Lower leg skin (tissue), 4 donors: ENCODE data around the gene GALNT2. TPM values are rescaled to one million over a fixed set of nuclear protein-coding genes. Genes with fewer than 3 reads are reported as not detected.

ENCODE experiments used
- DNase-seq, 2 donors: peaks; one replicate each; pipeline ENCODE4 v3.0.0-alpha.2; 2019; ENCODE audit warnings: low spot score in 2 of 2
- H3K4me3 ChIP-seq: fragments of 200-600 bp; sonication (generic); 2 replicates; pipeline ENCODE4 v1.5.1; 2017; ENCODE audit warnings: mild to moderate bottlenecking, low read depth; ENCODE audit not compliant: poor library complexity, severe bottlenecking
- CTCF ChIP-seq, 3 donors: fragments of 450-650 bp; IDR thresholded peaks; one replicate each; pipeline ENCODE4 v1.5.1; 2016; ENCODE audit warnings: antibody characterized with exemption in 3 of 3, mild to moderate bottlenecking in 3 of 3, moderate library complexity in 2 of 3
- POLR2A ChIP-seq, 2 donors: fragments of 450-650 bp; IDR thresholded peaks; one replicate each; pipeline ENCODE4 v1.6.1; 2016 to 2017; ENCODE audit warnings: antibody characterized with exemption in 2 of 2, mild to moderate bottlenecking in 1 of 2, moderate library complexity in 1 of 2
- WGBS, 2 donors: methylation state at CpG; one replicate each; pipeline ENCODE4 v1.1.5; 2018; 5-methylcytosine and 5-hydroxymethylcytosine counted together
- intact Hi-C: fragments of 100-400 bp; cut with DNase I; formaldehyde crosslinking; loops from one replicate; pipeline ENCODE4 v1.15.0; 2023; ENCODE audit warnings: low total_unique reads
- total RNA-seq, 4 donors: library from RNA; depleted of rRNA; stranded (reverse); fragments of >200 nt; gene quantifications; one replicate each; pipeline ENCODE4 v1.1.0, GENCODE V29; 2016

GALNT2 gene
- total RNA-seq, 4 donors from 2014 or later: 11.0 to 31.0 (median 20.2) TPM

- 59 to 63% methylated on average over 10 of the region's 10 CpGs for WGBS, 2 donors
- intact Hi-C loops: no loop called here
- no peak overlapping the region for H3K4me3 ChIP-seq
- DNase-seq: no peak
- no peak for TF ChIP-seq POLR2A (IDR thresholded peaks at IDR 0.05)
- no peak for TF ChIP-seq CTCF (IDR thresholded peaks at IDR 0.05)
Measured at GRCh38 chr1:230047114-230047865, 19.7 kb upstream of the GALNT2 start.

- no peak overlapping the region for H3K4me3 ChIP-seq
- intact Hi-C loops: no loop called here
- WGBS, 2 donors: 91 to 92% methylated on average over 2 of the region's 2 CpGs
- TF ChIP-seq POLR2A (IDR thresholded peaks at IDR 0.05) (no peak), CTCF (IDR thresholded peaks at IDR 0.05) (no peak)
- DNase-seq: no peak
Measured at GRCh38 chr1:230048322-230048721, 18.7 kb upstream of the GALNT2 start.

GRCh38 chr1:230048922-230049321, 18.1 kb upstream of the GALNT2 start:
- DNase-seq: no peak
- intact Hi-C loops: no loop called here
- TF ChIP-seq POLR2A (IDR thresholded peaks at IDR 0.05): no peak
- no peak for TF ChIP-seq CTCF (IDR thresholded peaks at IDR 0.05)
- no peak overlapping the region for H3K4me3 ChIP-seq
- WGBS, 2 donors: 85 to 87% methylated on average over 1 of the region's 1 CpG

GRCh38 chr1:230049731-230050130, 17.3 kb upstream of the GALNT2 start:
- intact Hi-C loops: no loop called here
- 62 to 75% methylated on average over 2 of the region's 2 CpGs for WGBS, 2 donors
- no peak overlapping the region for H3K4me3 ChIP-seq
- TF ChIP-seq CTCF (IDR thresholded peaks at IDR 0.05): no peak
- no peak for TF ChIP-seq POLR2A (IDR thresholded peaks at IDR 0.05)
- no peak for DNase-seq

GRCh38 chr1:230050973-230051735, 15.9 kb upstream of the GALNT2 start:
- WGBS, 2 donors: 74 to 81% methylated on average over 7 of the region's 7 CpGs

More at GRCh38 chr1:230050973-230051735, 15.9 kb upstream of the GALNT2 start:
- DNase-seq: no peak
- no peak for TF ChIP-seq POLR2A (IDR thresholded peaks at IDR 0.05)
- no peak for TF ChIP-seq CTCF (IDR thresholded peaks at IDR 0.05)
- intact Hi-C loops: no loop called here
- H3K4me3 ChIP-seq: no peak overlapping the region
